ENCODE data around the gene JAK3. TPM values are rescaled to one million over a fixed set of nuclear protein-coding genes. Genes with fewer than 3 reads are reported as not detected.

Gene JAK3
- total and polyA plus RNA-seq, 2 of the 13 experiments (the other 11 are each of a cell fraction or from before 2014, with no cell fraction given) = 3.4 to 18.6 TPM

DNA sequence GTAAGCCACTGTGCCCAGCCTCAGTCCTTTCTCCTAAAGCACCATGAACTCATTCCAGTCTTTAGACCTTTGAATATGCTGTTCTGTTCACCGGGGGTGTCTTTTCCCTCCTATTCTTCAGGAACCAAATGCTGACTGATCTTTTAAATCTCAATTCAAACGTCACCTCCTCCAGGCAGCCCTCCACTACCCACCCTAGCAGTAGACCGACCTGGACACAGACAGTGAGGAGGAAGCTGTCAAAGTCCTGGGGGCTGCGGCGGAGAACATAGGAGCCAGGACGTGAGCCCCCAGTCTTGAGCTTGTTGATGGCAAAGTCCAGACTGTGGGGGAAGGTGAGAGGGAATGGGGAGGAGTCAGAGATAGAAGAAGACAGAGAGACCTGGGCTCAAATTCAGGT lies 7.8 kb downstream of the JAK3 start:
- Histone ChIP-seq H3K9ac (ENCODE audit: insufficient read depth, low read depth, low read length) (no peak overlapping the region), H3K4me3 (replicated peaks in 1 of 3; ENCODE audit: insufficient read depth in 1 of 3, low read depth in 2 of 3, low read length in 3 of 3) (no peak overlapping the region), H2AFZ (ENCODE audit: low read length) (no peak overlapping the region), H3K9me3 (ENCODE audit: low read length) (no peaks in the 10 kb centered on the region), H3K4me1 (ENCODE audit: insufficient read depth, low read length) (no peaks in the 10 kb centered on the region), H3K36me3 (replicated peaks in 1 of 2; ENCODE audit: control insufficient read depth in 1 of 2, insufficient read depth in 2 of 2, low read length in 2 of 2) (peaks cover 4 to 6% of the 10 kb centered on the region in 2 experiments; a peak in 2 of 5 replicates), H3K27me3 (ENCODE audit: control insufficient read depth in 1 of 2, insufficient read depth in 2 of 2, low read length in 2 of 2) (no peaks in the 10 kb centered on the region; a peak in 1 of 5 replicates), H3K27ac (ENCODE audit: extremely low read length, insufficient read depth, low read length) (no peak overlapping the region), H3K4me2 (ENCODE audit: low read depth, low read length) (no peak overlapping the region), H3K79me2 (ENCODE audit: insufficient read depth, low read length) (no peaks in the 10 kb centered on the region), H4K20me1 (ENCODE audit: insufficient read depth, low read length) (no peaks in the 10 kb centered on the region)
- FAIRE-seq = no peak
- in situ Hi-C loops (cut with HindIII; ENCODE audit: extremely low pct_ligation_motif_present, low pct_unique_long_range_greater_than_20kb) (no loop called here), intact Hi-C loops (cut with micrococcal nuclease; ENCODE audit: unreplicated experiment) (no loop called here)
- BruUV-seq (replicated peaks) = no TSS peak
- ChIA-PET CTCF (ENCODE audit: low intra/inter-chr PET ratio, low total read pairs) (no interaction called here), POLR2A (interaction anchor here (0.7 kb wide), 1 partner anchor 169 kb away, joined by 3 read pairs; no protein-coding TSS in a partner anchor)
- 94% methylated on average over 6 of the region's 6 CpGs for WGBS (ENCODE audit: low lambda C conversion rate)
- ATAC-seq = no peak
- no peak for DNase-seq (ENCODE audit: low spot score)
- TF ChIP-seq E2F2 (CRISPR knock-in tag; IDR thresholded peaks at IDR 0.05; ENCODE audit: borderline replicate concordance) (no peak), ZNF75D (CRISPR knock-in tag; IDR thresholded peaks at IDR 0.05; ENCODE audit: borderline replicate concordance) (no peak), ZNF326 (CRISPR knock-in tag; IDR thresholded peaks at IDR 0.05; ENCODE audit: borderline replicate concordance) (no peak), AKAP8 (CRISPR knock-in tag; IDR thresholded peaks at IDR 0.05) (no peak), MTA1 (CRISPR knock-in tag; IDR thresholded peaks at IDR 0.05; ENCODE audit: borderline replicate concordance) (no peak), ZNF660 (CRISPR knock-in tag; IDR thresholded peaks at IDR 0.05; ENCODE audit: borderline replicate concordance, low read depth) (no peak), STAG1 (CRISPR knock-in tag; IDR thresholded peaks at IDR 0.05) (no peak), CBX2 (IDR thresholded peaks at IDR 0.05; ENCODE audit: low read depth, low read length) (no peak), CBX2 (CRISPR knock-in tag; IDR thresholded peaks at IDR 0.05; ENCODE audit: low read depth) (no peak), MEIS1 (CRISPR knock-in tag; IDR thresholded peaks at IDR 0.05; ENCODE audit: borderline replicate concordance) (no peak), SMAD1 (CRISPR knock-in tag; IDR thresholded peaks at IDR 0.05; ENCODE audit: borderline replicate concordance, low read depth) (no peak)
- TF ChIP-seq, protein P1, sequence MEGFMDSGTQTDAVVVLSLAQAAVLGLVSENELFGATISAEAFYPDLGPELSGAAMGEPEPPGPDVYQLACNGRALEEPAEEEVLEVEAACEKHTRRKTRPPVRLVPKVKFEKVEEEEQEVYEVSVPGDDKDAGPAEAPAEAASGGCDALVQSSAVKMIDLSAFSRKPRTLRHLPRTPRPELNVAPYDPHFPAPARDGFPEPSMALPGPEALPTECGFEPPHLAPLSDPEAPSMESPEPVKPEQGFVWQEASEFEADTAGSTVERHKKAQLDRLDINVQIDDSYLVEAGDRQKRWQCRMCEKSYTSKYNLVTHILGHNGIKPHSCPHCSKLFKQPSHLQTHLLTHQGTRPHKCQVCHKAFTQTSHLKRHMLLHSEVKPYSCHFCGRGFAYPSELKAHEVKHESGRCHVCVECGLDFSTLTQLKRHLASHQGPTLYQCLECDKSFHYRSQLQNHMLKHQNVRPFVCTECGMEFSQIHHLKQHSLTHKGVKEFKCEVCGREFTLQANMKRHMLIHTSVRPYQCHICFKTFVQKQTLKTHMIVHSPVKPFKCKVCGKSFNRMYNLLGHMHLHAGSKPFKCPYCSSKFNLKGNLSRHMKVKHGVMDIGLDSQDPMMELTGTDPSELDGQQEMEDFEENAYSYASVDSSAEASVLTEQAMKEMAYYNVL (CRISPR knock-in tag; IDR thresholded peaks at IDR 0.05; ENCODE audit: borderline replicate concordance) = no peak
- TF ChIP-seq, protein P2, sequence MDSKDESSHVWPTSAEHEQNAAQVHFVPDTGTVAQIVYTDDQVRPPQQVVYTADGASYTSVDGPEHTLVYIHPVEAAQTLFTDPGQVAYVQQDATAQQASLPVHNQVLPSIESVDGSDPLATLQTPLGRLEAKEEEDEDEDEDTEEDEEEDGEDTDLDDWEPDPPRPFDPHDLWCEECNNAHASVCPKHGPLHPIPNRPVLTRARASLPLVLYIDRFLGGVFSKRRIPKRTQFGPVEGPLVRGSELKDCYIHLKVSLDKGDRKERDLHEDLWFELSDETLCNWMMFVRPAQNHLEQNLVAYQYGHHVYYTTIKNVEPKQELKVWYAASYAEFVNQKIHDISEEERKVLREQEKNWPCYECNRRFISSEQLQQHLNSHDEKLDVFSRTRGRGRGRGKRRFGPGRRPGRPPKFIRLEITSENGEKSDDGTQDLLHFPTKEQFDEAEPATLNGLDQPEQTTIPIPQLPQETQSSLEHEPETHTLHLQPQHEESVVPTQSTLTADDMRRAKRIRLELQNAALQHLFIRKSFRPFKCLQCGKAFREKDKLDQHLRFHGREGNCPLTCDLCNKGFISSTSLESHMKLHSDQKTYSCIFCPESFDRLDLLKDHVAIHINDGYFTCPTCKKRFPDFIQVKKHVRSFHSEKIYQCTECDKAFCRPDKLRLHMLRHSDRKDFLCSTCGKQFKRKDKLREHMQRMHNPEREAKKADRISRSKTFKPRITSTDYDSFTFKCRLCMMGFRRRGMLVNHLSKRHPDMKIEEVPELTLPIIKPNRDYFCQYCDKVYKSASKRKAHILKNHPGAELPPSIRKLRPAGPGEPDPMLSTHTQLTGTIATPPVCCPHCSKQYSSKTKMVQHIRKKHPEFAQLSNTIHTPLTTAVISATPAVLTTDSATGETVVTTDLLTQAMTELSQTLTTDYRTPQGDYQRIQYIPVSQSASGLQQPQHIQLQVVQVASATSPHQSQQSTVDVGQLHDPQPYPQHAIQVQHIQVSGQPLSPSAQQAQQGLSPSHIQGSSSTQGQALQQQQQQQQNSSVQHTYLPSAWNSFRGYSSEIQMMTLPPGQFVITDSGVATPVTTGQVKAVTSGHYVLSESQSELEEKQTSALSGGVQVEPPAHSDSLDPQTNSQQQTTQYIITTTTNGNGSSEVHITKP (CRISPR knock-in tag; IDR thresholded peaks at IDR 0.05; ENCODE audit: low read depth) = no peak
- TF ChIP-seq, protein P3, sequence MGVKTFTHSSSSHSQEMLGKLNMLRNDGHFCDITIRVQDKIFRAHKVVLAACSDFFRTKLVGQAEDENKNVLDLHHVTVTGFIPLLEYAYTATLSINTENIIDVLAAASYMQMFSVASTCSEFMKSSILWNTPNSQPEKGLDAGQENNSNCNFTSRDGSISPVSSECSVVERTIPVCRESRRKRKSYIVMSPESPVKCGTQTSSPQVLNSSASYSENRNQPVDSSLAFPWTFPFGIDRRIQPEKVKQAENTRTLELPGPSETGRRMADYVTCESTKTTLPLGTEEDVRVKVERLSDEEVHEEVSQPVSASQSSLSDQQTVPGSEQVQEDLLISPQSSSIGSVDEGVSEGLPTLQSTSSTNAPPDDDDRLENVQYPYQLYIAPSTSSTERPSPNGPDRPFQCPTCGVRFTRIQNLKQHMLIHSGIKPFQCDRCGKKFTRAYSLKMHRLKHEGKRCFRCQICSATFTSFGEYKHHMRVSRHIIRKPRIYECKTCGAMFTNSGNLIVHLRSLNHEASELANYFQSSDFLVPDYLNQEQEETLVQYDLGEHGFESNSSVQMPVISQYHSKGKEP (CRISPR knock-in tag; IDR thresholded peaks at IDR 0.05) = no peak
